Erythroblast (primary cell): ENCODE results near the gene FMO2.

Experiments
- GATA1 ChIP-seq: IDR thresholded peaks from 2 replicates; pipeline ENCODE4 v1.6.1; 2011; ENCODE audit warnings: low read depth, mild to moderate bottlenecking, control low read depth, low read length, moderate library complexity
- POLR2A ChIP-seq: IDR thresholded peaks from 2 replicates; pipeline ENCODE4 v1.6.1; 2011; ENCODE audit warnings: mild to moderate bottlenecking, low read length

- TF ChIP-seq POLR2A, result no peak
- no peak for TF ChIP-seq GATA1
Observed at GRCh38 chr1:171150156-171150555, 34.9 kb upstream of the FMO2 start.
